ENCODE results near the gene SLC26A3. TPM values are rescaled to one million over a fixed set of nuclear protein-coding genes. Genes with fewer than 3 reads are reported as not detected.

The SLC26A3 gene
- total RNA-seq, 1 experiment from 2014 or later: not detected

DNA sequence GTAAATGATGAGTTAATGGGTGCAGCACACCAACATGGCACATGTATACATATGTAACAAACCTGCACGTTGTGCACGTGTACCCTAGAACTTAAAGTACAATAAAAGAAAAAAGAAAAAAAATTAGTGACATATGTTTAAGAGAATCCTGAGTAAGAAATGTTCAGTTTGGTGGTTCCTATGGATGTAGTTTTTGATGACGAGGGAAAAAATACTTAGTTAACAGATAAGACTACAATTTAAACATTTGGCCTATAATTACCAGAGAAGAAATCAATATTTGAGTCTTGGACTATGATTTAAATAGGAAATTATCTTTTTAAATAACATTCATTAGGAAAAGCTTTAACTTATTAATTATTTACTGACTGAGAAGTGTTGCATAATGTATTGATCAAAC, 39.2 kb upstream of the SLC26A3 start:
- no peak for DNase-seq
- Histone ChIP-seq H2BK5ac (ENCODE audit: insufficient read length, low read length) (no peak overlapping the region), H3K14ac (ENCODE audit: insufficient read depth, low read length) (no peak overlapping the region), H3K23ac (ENCODE audit: insufficient read length, low read depth, low read length) (no peak overlapping the region), H3K27ac (ENCODE audit: insufficient read length, low read depth, low read length) (no peak overlapping the region), H3K4me2 (ENCODE audit: insufficient read depth, insufficient read length, low read length) (no peak overlapping the region), H3T11ph (ENCODE audit: low read length) (no peak overlapping the region), H3K23me2 (ENCODE audit: insufficient read length, low read depth, low read length, poor library complexity, severe bottlenecking) (no peaks in the 10 kb centered on the region), H4K20me1 (ENCODE audit: control insufficient read depth, insufficient read depth, insufficient read length) (no peaks in the 10 kb centered on the region), H3K79me1 (ENCODE audit: insufficient read depth, low read depth, low read length, poor library complexity, severe bottlenecking) (no peaks in the 10 kb centered on the region), H2BK12ac (ENCODE audit: insufficient read length, low read depth, low read length) (no peak overlapping the region), H2AK5ac (ENCODE audit: insufficient read length, low read length) (no peak overlapping the region), H3K18ac (ENCODE audit: insufficient read length, low read depth, low read length) (no peak overlapping the region), H3K9ac (ENCODE audit: extremely low read depth, insufficient read length, low read length) (no peak overlapping the region), H4K5ac (ENCODE audit: insufficient read length, low read depth, low read length) (no peak overlapping the region), H3K27me3 (ENCODE audit: insufficient read depth, low read length) (no peaks in the 10 kb centered on the region), H3K4ac (ENCODE audit: low read depth, low read length) (no peak overlapping the region), H3K79me2 (ENCODE audit: insufficient read depth, low read length) (no peaks in the 10 kb centered on the region), H4K8ac (replicated peaks; ENCODE audit: insufficient read length, low read depth, low read length) (no peak overlapping the region), H3K9me3 (ENCODE audit: control insufficient read depth, low read depth, low read length) (no peaks in the 10 kb centered on the region), H4K91ac (ENCODE audit: insufficient read length, low read depth, low read length) (no peak overlapping the region), H2AFZ (ENCODE audit: low read length) (no peak overlapping the region), H2BK15ac (ENCODE audit: low read depth, low read length) (no peak overlapping the region), H2BK120ac (ENCODE audit: low read depth, low read length, poor library complexity, severe bottlenecking) (no peak overlapping the region), H3K56ac (ENCODE audit: insufficient read length, low read depth, low read length) (no peak overlapping the region), H3K4me1 (ENCODE audit: insufficient read depth, low read length) (no peaks in the 10 kb centered on the region), H2BK20ac (ENCODE audit: low read depth, low read length, poor library complexity, severe bottlenecking) (no peak overlapping the region)
- no peak overlapping the region for H3K4me3 Mint-ChIP-seq
- H3K4me1 Mint-ChIP-seq: no peaks in the 10 kb centered on the region
- TF ChIP-seq, protein P1, sequence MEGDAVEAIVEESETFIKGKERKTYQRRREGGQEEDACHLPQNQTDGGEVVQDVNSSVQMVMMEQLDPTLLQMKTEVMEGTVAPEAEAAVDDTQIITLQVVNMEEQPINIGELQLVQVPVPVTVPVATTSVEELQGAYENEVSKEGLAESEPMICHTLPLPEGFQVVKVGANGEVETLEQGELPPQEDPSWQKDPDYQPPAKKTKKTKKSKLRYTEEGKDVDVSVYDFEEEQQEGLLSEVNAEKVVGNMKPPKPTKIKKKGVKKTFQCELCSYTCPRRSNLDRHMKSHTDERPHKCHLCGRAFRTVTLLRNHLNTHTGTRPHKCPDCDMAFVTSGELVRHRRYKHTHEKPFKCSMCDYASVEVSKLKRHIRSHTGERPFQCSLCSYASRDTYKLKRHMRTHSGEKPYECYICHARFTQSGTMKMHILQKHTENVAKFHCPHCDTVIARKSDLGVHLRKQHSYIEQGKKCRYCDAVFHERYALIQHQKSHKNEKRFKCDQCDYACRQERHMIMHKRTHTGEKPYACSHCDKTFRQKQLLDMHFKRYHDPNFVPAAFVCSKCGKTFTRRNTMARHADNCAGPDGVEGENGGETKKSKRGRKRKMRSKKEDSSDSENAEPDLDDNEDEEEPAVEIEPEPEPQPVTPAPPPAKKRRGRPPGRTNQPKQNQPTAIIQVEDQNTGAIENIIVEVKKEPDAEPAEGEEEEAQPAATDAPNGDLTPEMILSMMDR (conservative IDR thresholded peaks at IDR 0.05): no peak
- peaks cover 7 to 11% of the 10 kb centered on the region in 2 experiments; a peak in 3 of 5 replicates for H3K9me3 Mint-ChIP-seq
- H3K27me3 Mint-ChIP-seq (ENCODE audit: low read depth): no peaks in the 10 kb centered on the region; the same call in 1 of the 2 replicates
- no peaks in the 10 kb centered on the region for H3K36me3 Mint-ChIP-seq (ENCODE audit: insufficient read depth in 1 of 3, low read depth in 3 of 3)
- no CpG with 5 or more reads among the region's 3 CpGs for WGBS (ENCODE audit: extremely low coverage, insufficient read length, low lambda C conversion rate)
- H3K27ac Mint-ChIP-seq: no peak overlapping the region

All from H9 (cell line).